ENCODE results near the gene RPL6. TPM values are rescaled to one million over a fixed set of nuclear protein-coding genes. Genes with fewer than 3 reads are reported as not detected.

Gene RPL6
- total and polyA plus RNA-seq, 4 donors, result 182 to 610 (median 522) TPM

DNA sequence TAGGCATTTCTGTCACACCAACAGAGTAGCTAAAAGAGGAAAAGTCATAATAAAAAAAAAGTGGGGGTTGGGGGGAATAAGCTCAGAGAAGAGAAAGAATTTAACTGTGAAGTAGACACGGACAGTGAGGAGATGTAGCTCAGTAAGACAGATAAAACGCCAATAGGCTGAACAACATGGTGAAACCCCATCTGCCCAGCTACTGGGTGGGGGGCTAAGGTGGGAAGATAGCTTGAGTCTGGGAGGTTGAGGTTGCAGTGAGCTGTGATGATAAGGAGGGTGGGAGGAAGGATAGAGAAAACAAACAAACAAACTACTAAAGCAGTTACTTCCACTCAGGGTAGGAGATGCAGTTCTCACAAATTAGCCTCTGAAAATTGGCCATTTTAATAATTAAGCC is 52.2 kb downstream of the RPL6 start:
- no peak overlapping the region for H3K4me3 ChIP-seq (ENCODE audit: low read depth in 1 of 3, low read length in 3 of 3)
- H3K9ac ChIP-seq (ENCODE audit: low read depth in 1 of 2, low read length in 2 of 2), result no peak overlapping the region
- no peak for TF ChIP-seq HNF4A (conservative IDR thresholded peaks at IDR 0.05)
- TF ChIP-seq, protein P1, sequence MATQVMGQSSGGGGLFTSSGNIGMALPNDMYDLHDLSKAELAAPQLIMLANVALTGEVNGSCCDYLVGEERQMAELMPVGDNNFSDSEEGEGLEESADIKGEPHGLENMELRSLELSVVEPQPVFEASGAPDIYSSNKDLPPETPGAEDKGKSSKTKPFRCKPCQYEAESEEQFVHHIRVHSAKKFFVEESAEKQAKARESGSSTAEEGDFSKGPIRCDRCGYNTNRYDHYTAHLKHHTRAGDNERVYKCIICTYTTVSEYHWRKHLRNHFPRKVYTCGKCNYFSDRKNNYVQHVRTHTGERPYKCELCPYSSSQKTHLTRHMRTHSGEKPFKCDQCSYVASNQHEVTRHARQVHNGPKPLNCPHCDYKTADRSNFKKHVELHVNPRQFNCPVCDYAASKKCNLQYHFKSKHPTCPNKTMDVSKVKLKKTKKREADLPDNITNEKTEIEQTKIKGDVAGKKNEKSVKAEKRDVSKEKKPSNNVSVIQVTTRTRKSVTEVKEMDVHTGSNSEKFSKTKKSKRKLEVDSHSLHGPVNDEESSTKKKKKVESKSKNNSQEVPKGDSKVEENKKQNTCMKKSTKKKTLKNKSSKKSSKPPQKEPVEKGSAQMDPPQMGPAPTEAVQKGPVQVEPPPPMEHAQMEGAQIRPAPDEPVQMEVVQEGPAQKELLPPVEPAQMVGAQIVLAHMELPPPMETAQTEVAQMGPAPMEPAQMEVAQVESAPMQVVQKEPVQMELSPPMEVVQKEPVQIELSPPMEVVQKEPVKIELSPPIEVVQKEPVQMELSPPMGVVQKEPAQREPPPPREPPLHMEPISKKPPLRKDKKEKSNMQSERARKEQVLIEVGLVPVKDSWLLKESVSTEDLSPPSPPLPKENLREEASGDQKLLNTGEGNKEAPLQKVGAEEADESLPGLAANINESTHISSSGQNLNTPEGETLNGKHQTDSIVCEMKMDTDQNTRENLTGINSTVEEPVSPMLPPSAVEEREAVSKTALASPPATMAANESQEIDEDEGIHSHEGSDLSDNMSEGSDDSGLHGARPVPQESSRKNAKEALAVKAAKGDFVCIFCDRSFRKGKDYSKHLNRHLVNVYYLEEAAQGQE (IDR thresholded peaks at IDR 0.05), result no peak
- TF ChIP-seq, protein P2, sequence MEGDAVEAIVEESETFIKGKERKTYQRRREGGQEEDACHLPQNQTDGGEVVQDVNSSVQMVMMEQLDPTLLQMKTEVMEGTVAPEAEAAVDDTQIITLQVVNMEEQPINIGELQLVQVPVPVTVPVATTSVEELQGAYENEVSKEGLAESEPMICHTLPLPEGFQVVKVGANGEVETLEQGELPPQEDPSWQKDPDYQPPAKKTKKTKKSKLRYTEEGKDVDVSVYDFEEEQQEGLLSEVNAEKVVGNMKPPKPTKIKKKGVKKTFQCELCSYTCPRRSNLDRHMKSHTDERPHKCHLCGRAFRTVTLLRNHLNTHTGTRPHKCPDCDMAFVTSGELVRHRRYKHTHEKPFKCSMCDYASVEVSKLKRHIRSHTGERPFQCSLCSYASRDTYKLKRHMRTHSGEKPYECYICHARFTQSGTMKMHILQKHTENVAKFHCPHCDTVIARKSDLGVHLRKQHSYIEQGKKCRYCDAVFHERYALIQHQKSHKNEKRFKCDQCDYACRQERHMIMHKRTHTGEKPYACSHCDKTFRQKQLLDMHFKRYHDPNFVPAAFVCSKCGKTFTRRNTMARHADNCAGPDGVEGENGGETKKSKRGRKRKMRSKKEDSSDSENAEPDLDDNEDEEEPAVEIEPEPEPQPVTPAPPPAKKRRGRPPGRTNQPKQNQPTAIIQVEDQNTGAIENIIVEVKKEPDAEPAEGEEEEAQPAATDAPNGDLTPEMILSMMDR (IDR thresholded peaks at IDR 0.05; ENCODE audit: low read depth, low read length, missing input control), result no peak
- no peak for TF ChIP-seq FOXA1 (IDR thresholded peaks at IDR 0.05)
- TF ChIP-seq, protein P3, sequence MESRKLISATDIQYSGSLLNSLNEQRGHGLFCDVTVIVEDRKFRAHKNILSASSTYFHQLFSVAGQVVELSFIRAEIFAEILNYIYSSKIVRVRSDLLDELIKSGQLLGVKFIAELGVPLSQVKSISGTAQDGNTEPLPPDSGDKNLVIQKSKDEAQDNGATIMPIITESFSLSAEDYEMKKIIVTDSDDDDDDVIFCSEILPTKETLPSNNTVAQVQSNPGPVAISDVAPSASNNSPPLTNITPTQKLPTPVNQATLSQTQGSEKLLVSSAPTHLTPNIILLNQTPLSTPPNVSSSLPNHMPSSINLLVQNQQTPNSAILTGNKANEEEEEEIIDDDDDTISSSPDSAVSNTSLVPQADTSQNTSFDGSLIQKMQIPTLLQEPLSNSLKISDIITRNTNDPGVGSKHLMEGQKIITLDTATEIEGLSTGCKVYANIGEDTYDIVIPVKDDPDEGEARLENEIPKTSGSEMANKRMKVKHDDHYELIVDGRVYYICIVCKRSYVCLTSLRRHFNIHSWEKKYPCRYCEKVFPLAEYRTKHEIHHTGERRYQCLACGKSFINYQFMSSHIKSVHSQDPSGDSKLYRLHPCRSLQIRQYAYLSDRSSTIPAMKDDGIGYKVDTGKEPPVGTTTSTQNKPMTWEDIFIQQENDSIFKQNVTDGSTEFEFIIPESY (IDR thresholded peaks at IDR 0.05), result no peak
- TF ChIP-seq TAF1 (conservative IDR thresholded peaks at IDR 0.05), result no peak
- TF ChIP-seq GABPA (IDR thresholded peaks at IDR 0.05 in 1 of 2, conservative IDR thresholded peaks at IDR 0.05 in 1 of 2), result no peak
- no peak for TF ChIP-seq YY1 (IDR thresholded peaks at IDR 0.05)
- no peak for TF ChIP-seq EGR1 (IDR thresholded peaks at IDR 0.05; ENCODE audit: low read depth in 2 of 2)
- no peak for TF ChIP-seq NR2F2 (IDR thresholded peaks at IDR 0.05)
- TF ChIP-seq HNF4G (IDR thresholded peaks at IDR 0.05), result no peak
- TF ChIP-seq SP1 (IDR thresholded peaks at IDR 0.05), result no peak
- TF ChIP-seq JUND (IDR thresholded peaks at IDR 0.05), result no peak
- TF ChIP-seq, protein P4, sequence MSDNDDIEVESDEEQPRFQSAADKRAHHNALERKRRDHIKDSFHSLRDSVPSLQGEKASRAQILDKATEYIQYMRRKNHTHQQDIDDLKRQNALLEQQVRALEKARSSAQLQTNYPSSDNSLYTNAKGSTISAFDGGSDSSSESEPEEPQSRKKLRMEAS (IDR thresholded peaks at IDR 0.05), result no peak
- TF ChIP-seq FOXA2 (IDR thresholded peaks at IDR 0.05), result no peak
- TF ChIP-seq, protein P5, sequence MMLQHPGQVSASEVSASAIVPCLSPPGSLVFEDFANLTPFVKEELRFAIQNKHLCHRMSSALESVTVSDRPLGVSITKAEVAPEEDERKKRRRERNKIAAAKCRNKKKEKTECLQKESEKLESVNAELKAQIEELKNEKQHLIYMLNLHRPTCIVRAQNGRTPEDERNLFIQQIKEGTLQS (IDR thresholded peaks at IDR 0.05), result no peak
- DNase-seq (ENCODE audit: low spot score), result no peak
- H3K27ac ChIP-seq (ENCODE audit: low read depth in 1 of 2, low read length in 2 of 2), result no peak overlapping the region
- no peaks in the 10 kb centered on the region for H3K36me3 ChIP-seq (ENCODE audit: control insufficient read depth in 4 of 4, insufficient read depth in 3 of 4, low read depth in 1 of 4, low read length in 3 of 4)
- 83% methylated on average over 2 of the region's 2 CpGs for WGBS
- no peaks in the 10 kb centered on the region for H3K4me1 ChIP-seq (ENCODE audit: control insufficient read depth in 4 of 4, insufficient read depth in 4 of 4, low read length in 3 of 4)
- H3K27me3 ChIP-seq (ENCODE audit: control insufficient read depth in 4 of 4, insufficient read depth in 4 of 4, low read length in 3 of 4), result no peaks in the 10 kb centered on the region
- H3K9me3 ChIP-seq (ENCODE audit: control insufficient read depth in 4 of 4, low read length in 3 of 4), result no peaks in the 10 kb centered on the region

Other genes starting within 250 kb of the RPL6 start
- 10 to 100 TPM; 37.1 to 80.1 TPM for gene HECTD4, start 27.2 kb downstream of the RPL6 start, total RNA-seq
- gene HECTD4, start 27.2 kb downstream of the RPL6 start, polyA plus RNA-seq, result 10 to 100 TPM in 1 of 2 donors, 1 to 10 TPM in 1; 4.3 to 13.9 TPM
- gene PTPN11, start 9.3 kb upstream of the RPL6 start, total RNA-seq, result 10 to 100 TPM; 33.7 to 73.3 TPM
- gene PTPN11, start 9.3 kb upstream of the RPL6 start, polyA plus RNA-seq, result 10 to 100 TPM; 34.3 to 38.5 TPM